Loucy (cell line): ENCODE results near the gene PCDHGA2.

Source experiments
- EZH2phosphoT487 ChIP-seq: fragments of 200-600 bp; IDR thresholded peaks from 2 replicates; pipeline ENCODE4 v1.6.1; 2018; ENCODE audit warnings: antibody characterized with exemption, mild to moderate bottlenecking, moderate library complexity, borderline replicate concordance
- TF ChIP-seq, protein P1 (sequence below): fragments of 200-600 bp; sonication (generic); conservative IDR thresholded peaks from 2 replicates; pipeline ENCODE4 v1.5.1; 2014; ENCODE audit warnings: mild to moderate bottlenecking, antibody characterized with exemption, low read length

DNA sequence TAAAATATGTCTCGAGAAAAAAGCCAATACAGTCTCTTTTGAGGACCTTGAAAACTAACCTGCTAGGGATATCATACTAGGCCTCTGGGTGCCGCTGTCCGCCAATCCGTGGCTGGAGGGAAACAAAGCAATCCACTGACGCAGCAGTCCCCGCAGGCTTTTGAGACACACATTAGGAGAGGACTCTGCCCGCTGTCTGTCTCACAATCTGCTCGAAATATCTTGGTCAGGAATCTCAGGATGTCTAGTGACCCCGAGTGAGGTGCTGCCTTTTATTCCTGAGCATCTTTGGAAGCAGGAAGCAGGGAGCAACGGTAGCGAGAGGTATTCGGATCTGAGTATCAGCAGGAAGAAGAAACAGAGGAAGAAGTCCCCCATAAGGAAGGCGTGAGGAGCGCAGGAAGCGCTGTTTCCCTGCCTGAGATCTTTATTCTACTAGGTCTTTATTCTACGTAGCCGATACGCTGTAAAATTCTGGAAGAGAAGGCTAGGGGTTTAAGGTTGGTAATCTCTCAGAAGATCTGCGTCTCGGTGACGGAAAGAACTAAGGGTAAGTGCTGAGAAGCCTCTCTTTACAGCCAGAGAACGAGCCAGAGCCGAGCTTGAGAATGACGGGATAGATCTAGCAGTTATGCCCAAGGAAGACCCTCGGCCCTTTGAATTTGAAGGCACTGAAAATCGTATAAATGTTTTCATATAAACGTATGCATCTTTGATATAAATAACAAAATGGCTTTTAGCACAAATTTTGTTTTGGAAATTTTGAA, 12.3 kb upstream of the PCDHGA2 start:
- TF ChIP-seq, protein P1, sequence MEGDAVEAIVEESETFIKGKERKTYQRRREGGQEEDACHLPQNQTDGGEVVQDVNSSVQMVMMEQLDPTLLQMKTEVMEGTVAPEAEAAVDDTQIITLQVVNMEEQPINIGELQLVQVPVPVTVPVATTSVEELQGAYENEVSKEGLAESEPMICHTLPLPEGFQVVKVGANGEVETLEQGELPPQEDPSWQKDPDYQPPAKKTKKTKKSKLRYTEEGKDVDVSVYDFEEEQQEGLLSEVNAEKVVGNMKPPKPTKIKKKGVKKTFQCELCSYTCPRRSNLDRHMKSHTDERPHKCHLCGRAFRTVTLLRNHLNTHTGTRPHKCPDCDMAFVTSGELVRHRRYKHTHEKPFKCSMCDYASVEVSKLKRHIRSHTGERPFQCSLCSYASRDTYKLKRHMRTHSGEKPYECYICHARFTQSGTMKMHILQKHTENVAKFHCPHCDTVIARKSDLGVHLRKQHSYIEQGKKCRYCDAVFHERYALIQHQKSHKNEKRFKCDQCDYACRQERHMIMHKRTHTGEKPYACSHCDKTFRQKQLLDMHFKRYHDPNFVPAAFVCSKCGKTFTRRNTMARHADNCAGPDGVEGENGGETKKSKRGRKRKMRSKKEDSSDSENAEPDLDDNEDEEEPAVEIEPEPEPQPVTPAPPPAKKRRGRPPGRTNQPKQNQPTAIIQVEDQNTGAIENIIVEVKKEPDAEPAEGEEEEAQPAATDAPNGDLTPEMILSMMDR = peak; percentile 63
- TF ChIP-seq EZH2phosphoT487 = no peak
